Lung (tissue), 12 donors: ENCODE results near the gene KCNJ14. TPM values are rescaled to one million over a fixed set of nuclear protein-coding genes. Genes with fewer than 3 reads are reported as not detected.
A peak's percentile ranks its signal among the peaks of the same experiment; 100 is the strongest.

ENCODE experiments used
- ATAC-seq: fragments of 200-7000 bp; cut with Tn5 transposase; one replicate; pipeline ENCODE4 v1.9.1; 2020; ENCODE audit warnings: moderate number of reproducible peaks; ENCODE audit not compliant: insufficient read depth, low FRiP score
- DNase-seq, 3 donors: peaks; one replicate each; pipeline ENCODE4 v3.0.0-alpha.2; 2013 to 2017
- H3K27ac ChIP-seq, 2 donors: one replicate each; pipeline ENCODE4 v1.5.1; 2013; ENCODE audit warnings: mild to moderate bottlenecking in 2 of 2, moderate library complexity in 2 of 2, control low read depth in 1 of 2, inconsistent platforms in 1 of 2, low read depth in 1 of 2, low read length in 1 of 2
- H3K27me3 ChIP-seq, 3 donors: one replicate each; pipeline ENCODE4 v1.5.1; 2013; ENCODE audit warnings: low read length in 2 of 3; ENCODE audit not compliant: control insufficient read depth in 3 of 3, insufficient read depth in 3 of 3
- H3K36me3 ChIP-seq, 4 donors: one replicate each; pipeline ENCODE4 v1.5.1; 2013; ENCODE audit warnings: low read length in 4 of 4, mild to moderate bottlenecking in 1 of 4, moderate library complexity in 1 of 4; ENCODE audit not compliant: control insufficient read depth in 4 of 4, insufficient read depth in 4 of 4
- H3K4me1 ChIP-seq, 5 donors: one replicate each; pipeline ENCODE4 v1.5.1; 2013; ENCODE audit warnings: low read length in 5 of 5, mild to moderate bottlenecking in 2 of 5, moderate library complexity in 1 of 5; ENCODE audit not compliant: control insufficient read depth in 5 of 5, insufficient read depth in 5 of 5
- H3K4me3 ChIP-seq: one replicate; pipeline ENCODE4 v1.5.1; 2013; ENCODE audit warnings: mild to moderate bottlenecking, control low read depth, moderate library complexity
- H3K9ac ChIP-seq, 2 donors: one replicate each; pipeline ENCODE4 v1.5.1; 2013; ENCODE audit warnings: low read length in 2 of 2, control low read depth in 1 of 2; ENCODE audit not compliant: insufficient read depth in 1 of 2
- H3K9me3 ChIP-seq, 4 donors: one replicate each; pipeline ENCODE4 v1.5.1; 2013; ENCODE audit warnings: low read length in 3 of 4, mild to moderate bottlenecking in 1 of 4, moderate library complexity in 1 of 4; ENCODE audit not compliant: control insufficient read depth in 4 of 4, insufficient read depth in 3 of 4
- WGBS, 2 donors: extraction: QIAGEN DNeasy Blood & Tissue Kit; methylation state at CpG; one replicate each; pipeline ENCODE4 v1.1.7; 2013; 5-methylcytosine and 5-hydroxymethylcytosine counted together
- polyA plus RNA-seq, 2 donors: library from polyadenylated mRNA; stranded (reverse); fragments of 200-250 nt; gene quantifications; one replicate each; pipeline ENCODE4 v1.2.1, GENCODE V29; 2013
- total RNA-seq, 2 donors: library from RNA; depleted of rRNA in 1 of 2; stranded (reverse); fragments of >200 nt in 1 of 2; gene quantifications; one replicate each; pipeline ENCODE4 v1.2.1, GENCODE V29; 2014 to 2021
- TF ChIP-seq, protein P1 (sequence below): IDR thresholded peaks from 2 replicates; pipeline ENCODE4 v1.5.1; 2012; ENCODE audit warnings: mild to moderate bottlenecking; ENCODE audit errors: control extremely low read depth, extremely low read depth
- donor health status: control.
- donor health status: control.
- donor health status: Bipolar disorder and iron deficiency.
- donor health status: healthy.
- donor health status: DM: yes; HTN: yes; CAD: no.

KCNJ14 gene
- total and polyA plus RNA-seq, 4 donors, result 0.21 to 0.83 (median 0.59) TPM

DNA sequence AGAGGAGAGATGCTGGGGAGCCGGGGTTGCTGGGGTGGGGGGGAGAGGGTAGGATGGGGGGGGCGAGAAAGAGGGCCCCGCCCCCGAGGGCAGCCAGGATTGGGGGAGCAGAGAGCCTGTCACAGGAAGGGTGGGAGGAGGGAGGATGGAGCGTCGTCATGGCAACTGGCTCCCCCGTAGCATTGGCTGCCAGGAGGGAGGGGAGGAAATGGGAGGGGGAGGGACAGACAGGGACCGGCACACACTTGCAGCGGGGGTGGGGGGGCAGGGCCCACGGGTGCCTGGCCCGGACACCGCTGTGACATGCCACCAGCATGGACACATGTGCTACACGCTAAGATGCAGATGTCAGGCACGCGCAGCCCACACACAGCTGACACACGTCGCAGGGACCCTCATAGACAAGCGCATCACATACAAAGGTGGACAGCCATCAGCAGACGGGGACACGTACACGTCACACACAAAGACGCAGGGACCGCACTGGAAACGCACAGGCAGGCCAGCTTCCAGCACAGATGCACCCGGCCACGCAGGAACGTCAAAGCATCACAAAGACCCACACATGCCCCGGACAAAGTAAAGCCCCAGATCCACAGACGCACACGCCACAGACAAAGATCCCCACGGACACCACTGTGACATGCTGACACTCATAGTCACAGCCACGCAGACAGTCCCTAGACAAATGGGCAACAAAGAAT is 56.6 kb downstream of the KCNJ14 start, which contains the start of gene LMTK3:
Gene LMTK3, minus strand, starts transcription at position 36 of the 704 bp plus-strand sequence. CDS start 259 bp downstream, outside the sequence.
- Histone ChIP-seq H3K4me1 (peaks cover 0 to 10% (median 0%) of the 10 kb centered on the region in 5 donors), H3K4me3 (no peak within 1 kb of the TSS), H3K9ac (no peak within 1 kb of the TSS), H3K36me3 (no peaks in the 10 kb centered on the region), H3K9me3 (peaks cover 0 to 5% (median 0%) of the 10 kb centered on the region in 4 donors), H3K27ac (no peak within 1 kb of the TSS), H3K27me3 (peaks cover 0 to 27% (median 21%) of the 10 kb centered on the region in 3 donors)
- ATAC-seq (no peak), DNase-seq (no peak)
- TF ChIP-seq, protein P1, sequence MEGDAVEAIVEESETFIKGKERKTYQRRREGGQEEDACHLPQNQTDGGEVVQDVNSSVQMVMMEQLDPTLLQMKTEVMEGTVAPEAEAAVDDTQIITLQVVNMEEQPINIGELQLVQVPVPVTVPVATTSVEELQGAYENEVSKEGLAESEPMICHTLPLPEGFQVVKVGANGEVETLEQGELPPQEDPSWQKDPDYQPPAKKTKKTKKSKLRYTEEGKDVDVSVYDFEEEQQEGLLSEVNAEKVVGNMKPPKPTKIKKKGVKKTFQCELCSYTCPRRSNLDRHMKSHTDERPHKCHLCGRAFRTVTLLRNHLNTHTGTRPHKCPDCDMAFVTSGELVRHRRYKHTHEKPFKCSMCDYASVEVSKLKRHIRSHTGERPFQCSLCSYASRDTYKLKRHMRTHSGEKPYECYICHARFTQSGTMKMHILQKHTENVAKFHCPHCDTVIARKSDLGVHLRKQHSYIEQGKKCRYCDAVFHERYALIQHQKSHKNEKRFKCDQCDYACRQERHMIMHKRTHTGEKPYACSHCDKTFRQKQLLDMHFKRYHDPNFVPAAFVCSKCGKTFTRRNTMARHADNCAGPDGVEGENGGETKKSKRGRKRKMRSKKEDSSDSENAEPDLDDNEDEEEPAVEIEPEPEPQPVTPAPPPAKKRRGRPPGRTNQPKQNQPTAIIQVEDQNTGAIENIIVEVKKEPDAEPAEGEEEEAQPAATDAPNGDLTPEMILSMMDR, result no peak
- WGBS, 2 donors, result 11 to 12% methylated on average over 31 to 32 of the region's 32 CpGs

DNA sequence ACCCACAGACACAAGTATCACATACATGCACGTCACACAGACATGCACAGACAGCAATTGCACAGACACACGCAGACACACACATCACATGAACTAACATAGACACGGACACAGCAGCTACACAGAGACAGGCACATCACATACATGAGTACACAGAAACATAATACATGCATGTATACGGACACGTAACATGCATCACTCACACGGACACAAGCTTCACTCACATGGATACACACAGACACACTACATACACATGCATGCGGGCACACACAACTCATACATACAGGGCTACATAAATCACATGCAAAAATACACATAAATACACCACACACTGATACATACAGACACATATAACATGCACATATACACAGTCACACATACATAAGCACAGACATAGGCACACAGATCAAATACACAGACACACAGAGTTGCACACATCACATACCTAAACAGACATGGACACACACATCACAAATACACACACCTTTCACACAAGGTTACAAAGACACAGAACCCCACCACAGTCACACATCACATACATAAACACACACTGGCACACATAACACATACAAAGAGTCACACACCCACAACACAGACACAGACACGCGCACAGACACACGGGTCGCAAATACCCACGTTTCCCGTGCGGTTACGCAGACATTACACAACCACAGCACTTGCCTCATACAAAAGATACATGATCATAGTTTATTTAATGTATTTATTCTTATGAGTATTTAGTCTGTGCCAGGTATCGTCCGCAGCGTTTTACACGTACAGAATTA is 57.3 kb downstream of the KCNJ14 start:
- Histone ChIP-seq H3K4me3 (no peak overlapping the region), H3K9ac (no peak overlapping the region), H3K4me1 (peaks cover 0 to 10% (median 0%) of the 10 kb centered on the region in 5 donors), H3K27ac (no peak overlapping the region), H3K36me3 (no peaks in the 10 kb centered on the region), H3K9me3 (peaks cover 0 to 5% (median 0%) of the 10 kb centered on the region in 4 donors), H3K27me3 (peaks cover 0 to 27% (median 21%) of the 10 kb centered on the region in 3 donors)
- DNase-seq (no peak), ATAC-seq (no peak)
- TF ChIP-seq, protein P1, result no peak
- 29 to 35% methylated on average over 19 of the region's 19 CpGs for WGBS, 2 donors

DNA sequence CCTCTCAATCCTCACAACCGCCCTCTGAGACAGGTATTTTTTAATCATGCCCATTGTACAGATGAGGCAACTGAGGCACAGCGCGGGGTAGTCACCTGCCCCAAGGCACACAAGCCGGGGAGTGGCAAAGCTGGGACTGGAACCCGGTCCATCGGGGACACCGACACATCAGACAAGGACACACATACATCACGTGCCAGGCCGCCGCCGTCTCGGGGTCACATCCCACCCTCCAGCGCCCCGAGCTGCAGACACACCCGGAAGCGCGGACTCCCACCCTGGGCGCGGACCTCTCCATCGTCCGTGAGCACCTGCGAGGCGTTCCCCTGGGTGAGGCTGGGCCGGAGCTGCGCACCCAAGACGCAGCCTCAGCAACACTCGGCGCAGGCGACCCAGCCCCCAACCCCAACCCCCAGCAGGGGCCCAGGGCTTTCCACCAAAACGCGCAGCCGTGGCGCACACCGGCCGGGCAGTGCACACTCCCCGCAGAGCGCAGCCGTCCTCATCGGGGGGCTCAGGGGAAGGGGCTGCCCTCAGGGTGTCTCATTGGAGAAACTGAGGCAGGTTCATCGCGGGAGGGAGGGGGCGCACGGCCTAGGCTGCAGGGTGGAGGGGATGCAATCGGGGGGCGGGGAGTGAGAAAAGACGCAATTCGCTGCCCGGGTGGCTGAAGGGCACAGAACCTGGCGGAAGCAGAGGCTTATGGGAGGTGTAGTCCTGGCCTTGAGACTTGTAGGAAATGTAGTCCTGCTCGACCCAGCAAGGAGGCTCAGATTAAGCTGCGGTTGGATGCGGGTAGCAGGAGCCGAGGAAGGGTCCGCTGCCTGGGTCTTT is 58.1 kb downstream of the KCNJ14 start:
- TF ChIP-seq, protein P1, result no peak
- H3K4me3 ChIP-seq, result peak overlapping the region; percentile 42
- 3 to 4% methylated on average over 53 to 54 of the region's 54 CpGs for WGBS, 2 donors
- peaks cover 0 to 27% (median 21%) of the 10 kb centered on the region in 3 donors for H3K27me3 ChIP-seq
- no peak overlapping the region for H3K27ac ChIP-seq
- DNase-seq (peak; percentile 57 to 74 (median 67)), ATAC-seq (peak; percentile 67)
- peaks cover 0 to 5% (median 0%) of the 10 kb centered on the region in 4 donors for H3K9me3 ChIP-seq
- H3K4me1 ChIP-seq, result peaks cover 0 to 10% (median 0%) of the 10 kb centered on the region in 5 donors
- no peaks in the 10 kb centered on the region for H3K36me3 ChIP-seq
- H3K9ac ChIP-seq, result no peak overlapping the region
